ENCODE measurements around the gene FOXS1. TPM values are rescaled to one million over a fixed set of nuclear protein-coding genes. Genes with fewer than 3 reads are reported as not detected.

FOXS1 gene
- total RNA-seq, 2 donors from 2014 or later = 2.8 to 5.0 TPM

GRCh38 chr20:31862506-31862905 lies 17.1 kb upstream of the FOXS1 start:
- peak; percentile 50 for DNase-seq (ENCODE audit: low spot score)
- intact Hi-C loops (cut with DNase I) = no loop called here

GRCh38 chr20:31862157-31862470 lies 16.7 kb upstream of the FOXS1 start:
- intact Hi-C loops (cut with DNase I) = no loop called here
- peak; percentile 45 for DNase-seq (ENCODE audit: low spot score)

GRCh38 chr20:31861385-31862156 lies 16.2 kb upstream of the FOXS1 start:
- intact Hi-C loops (cut with DNase I) = no loop called here
- DNase-seq (ENCODE audit: low spot score) = peak; percentile 83

DNA sequence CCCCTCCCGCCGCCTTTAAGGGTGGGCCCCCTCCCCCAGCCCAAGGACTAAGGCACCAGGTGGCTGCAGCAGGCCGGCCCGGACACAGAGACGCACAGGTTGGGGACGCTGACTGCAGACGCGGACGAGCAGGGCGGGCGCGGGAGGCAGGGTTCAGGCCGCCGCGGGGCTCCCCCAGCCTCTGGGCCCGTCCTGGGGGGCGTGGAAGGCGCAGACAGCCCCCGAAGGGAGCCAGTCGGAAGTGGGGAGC lies 15.7 kb upstream of the FOXS1 start:
- no peak for DNase-seq (ENCODE audit: low spot score)
- intact Hi-C loops (cut with DNase I) = no loop called here

- DNase-seq (ENCODE audit: low spot score) = peak; percentile 82
- intact Hi-C loops (cut with DNase I) = no loop called here
Measured at GRCh38 chr20:31860390-31861134, 15.2 kb upstream of the FOXS1 start.

GRCh38 chr20:31859998-31860380 lies 14.6 kb upstream of the FOXS1 start:
- intact Hi-C loops (cut with DNase I) = no loop called here
- DNase-seq (ENCODE audit: low spot score) = no peak

- intact Hi-C loops (cut with DNase I) = no loop called here
- DNase-seq (ENCODE audit: low spot score) = peak; percentile 13
Measured at GRCh38 chr20:31859266-31859997, 14.0 kb upstream of the FOXS1 start.

- intact Hi-C loops (cut with DNase I) = no loop called here
- DNase-seq (ENCODE audit: low spot score) = peak; percentile 1
Measured at GRCh38 chr20:31858760-31859083, 13.3 kb upstream of the FOXS1 start.

DNA sequence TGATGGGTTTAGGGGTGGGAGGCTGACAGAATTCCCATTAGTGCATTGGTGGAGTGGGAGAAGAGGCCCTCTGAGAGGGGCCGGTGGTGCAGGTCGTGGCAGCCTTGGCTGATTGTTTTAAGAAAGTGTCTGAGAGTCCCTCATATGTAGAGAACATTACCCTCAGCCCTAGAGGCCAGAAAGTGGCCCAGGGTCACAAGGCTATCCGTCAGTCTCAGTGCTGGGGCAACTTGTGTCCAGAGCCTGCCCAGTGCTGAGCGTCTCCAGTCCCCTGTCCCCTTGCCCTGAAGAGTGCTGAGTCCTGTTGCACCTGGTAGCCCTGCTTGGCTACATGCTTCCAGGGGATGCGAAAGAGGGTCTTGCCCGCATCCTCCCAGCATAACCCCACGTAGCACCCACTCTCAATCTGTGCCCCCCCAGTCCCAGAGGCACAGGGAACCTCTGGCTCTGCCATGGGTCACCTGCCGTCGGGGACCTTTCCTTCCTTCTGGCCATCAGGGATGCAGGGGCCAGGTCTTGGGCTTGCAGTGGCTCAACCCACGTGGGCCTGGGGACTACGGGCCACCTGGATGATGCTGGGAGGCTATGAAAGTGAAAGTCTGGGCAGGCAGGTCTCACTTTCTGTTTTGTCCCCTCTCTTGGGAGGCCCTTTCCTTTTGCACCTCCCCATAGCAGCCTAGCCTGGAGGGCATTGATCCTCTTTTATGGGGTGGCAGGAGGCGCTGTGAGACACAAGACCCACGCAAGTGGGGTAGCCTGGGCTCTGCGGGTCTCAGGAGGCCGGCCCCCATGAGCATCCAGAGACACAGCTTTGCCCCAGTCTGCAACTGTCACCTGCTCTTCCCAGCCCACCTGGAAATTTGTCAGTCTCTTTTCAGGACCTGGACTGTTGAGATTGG lies 12.7 kb upstream of the FOXS1 start:
- intact Hi-C loops (cut with DNase I) = no loop called here
- DNase-seq (ENCODE audit: low spot score) = peak; percentile 72

DNA sequence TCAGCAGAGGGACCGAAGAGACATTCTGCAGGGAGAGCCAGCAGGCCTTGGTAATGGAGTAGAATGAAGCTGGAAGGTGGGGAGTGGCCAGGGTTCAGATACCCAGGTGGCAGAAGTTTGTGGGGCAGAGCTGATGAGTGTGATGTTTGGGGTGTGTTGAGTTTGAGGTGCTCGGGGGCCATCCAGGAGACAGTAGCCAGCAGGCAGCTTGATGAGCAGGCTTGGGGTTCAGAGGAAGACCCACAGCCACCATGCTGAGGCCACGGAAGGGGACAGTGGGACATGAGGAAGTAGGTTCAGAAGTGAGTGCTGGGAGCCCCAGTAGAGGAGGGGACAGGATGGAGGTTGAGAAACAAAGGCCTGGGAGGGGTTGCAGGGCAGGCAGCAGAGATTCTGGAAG lies 11.1 kb upstream of the FOXS1 start:
- peak; percentile 37 for DNase-seq (ENCODE audit: low spot score)
- intact Hi-C loops (cut with DNase I) = no loop called here

DNA sequence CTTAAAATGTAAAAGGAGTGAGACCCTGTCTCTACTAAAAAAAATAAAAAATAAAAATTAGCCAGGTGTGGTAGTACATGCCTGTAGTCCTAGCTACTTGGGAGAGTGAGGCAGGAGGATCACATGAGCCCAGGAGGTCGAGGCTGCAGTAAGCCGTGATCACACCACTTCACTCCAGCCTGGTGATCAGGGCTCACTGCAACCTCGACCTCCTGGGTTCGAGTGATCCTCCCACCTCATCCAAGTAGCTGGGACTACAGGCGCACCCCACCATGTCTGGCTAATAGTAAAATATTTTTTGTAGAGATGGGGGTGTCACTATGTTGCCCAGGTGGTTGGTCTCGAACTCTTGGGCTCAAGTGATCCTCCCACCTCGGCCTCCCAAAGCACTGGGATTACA lies 8.1 kb upstream of the FOXS1 start:
- DNase-seq (ENCODE audit: low spot score) = peak; percentile 55
- intact Hi-C loops (cut with DNase I) = no loop called here

DNA sequence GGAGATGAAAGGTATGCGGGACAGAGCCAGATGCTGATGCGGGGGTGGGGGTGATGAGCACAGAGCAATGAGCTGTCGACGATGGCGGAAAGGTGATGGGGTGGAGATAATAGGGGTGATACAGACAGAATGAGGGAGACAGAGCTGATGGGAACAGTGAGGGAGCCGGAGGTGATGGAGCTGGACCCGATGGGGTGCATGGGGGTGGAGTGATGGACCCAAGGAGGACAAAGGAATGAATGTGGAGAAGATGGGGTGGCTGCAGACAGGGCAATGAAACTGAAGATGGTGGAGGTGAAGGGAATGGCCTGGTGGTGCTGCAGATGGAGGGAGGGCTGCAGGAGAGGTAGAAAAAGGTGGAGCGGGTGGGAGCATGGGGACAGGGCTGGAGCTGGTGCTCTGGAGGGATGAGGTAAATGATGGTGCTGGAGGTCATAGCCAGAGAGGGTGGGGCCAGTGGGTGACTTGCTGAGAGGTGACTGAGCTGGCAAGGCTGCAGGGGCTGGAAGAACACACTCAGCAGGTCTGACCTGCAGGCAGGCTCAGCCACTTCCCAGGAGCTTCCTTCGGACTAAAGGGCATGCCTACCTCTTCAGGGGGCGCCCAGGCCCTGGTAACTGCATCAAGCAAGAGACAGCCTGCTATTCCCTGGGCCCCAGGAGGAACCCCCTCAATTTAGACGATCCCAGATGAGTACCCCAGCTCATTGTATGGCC lies 6.0 kb upstream of the FOXS1 start:
- intact Hi-C loops (cut with DNase I) = no loop called here
- no peak for DNase-seq (ENCODE audit: low spot score)

GRCh38 chr20:31849306-31849930 lies 4.0 kb upstream of the FOXS1 start:
- intact Hi-C loops (cut with DNase I) = loop anchor here in 1 of 2 donors (10.0 kb wide), 1 partner anchor 105 kb away; the partner anchor contains the start of gene PDRG1
- DNase-seq (ENCODE audit: low spot score) = no peak

GRCh38 chr20:31848088-31848999 lies 2.9 kb upstream of the FOXS1 start:
- intact Hi-C loops (cut with DNase I) = loop anchor here in 1 of 2 donors (10.0 kb wide), 1 partner anchor 106 kb away; the partner anchor contains the start of gene PDRG1

DNA sequence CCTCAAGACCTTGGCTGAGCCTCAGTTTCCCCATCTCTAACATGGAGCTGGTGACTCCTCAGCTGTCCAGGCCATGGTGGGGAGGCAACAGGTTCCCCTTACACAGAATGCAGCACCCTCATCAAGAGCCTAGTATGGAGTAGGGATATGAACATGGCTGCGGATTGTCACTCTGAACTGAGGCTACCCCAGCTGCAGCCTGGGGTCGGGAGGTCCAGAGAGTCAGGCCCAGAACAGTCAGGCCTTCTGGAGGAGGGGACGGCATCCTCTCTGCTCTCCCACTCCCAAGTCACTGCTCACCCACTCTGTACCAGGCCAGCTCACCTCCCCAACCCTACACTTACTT lies 1.4 kb upstream of the FOXS1 start:
- DNase-seq (ENCODE audit: low spot score) = no peak
- intact Hi-C loops (cut with DNase I) = loop anchor here in 1 of 2 donors (10.0 kb wide), 1 partner anchor 108 kb away; the partner anchor contains the start of gene PDRG1

More at GRCh38 chr20:31848088-31848999, 2.9 kb upstream of the FOXS1 start:
- DNase-seq (ENCODE audit: low spot score) = no peak

DNA sequence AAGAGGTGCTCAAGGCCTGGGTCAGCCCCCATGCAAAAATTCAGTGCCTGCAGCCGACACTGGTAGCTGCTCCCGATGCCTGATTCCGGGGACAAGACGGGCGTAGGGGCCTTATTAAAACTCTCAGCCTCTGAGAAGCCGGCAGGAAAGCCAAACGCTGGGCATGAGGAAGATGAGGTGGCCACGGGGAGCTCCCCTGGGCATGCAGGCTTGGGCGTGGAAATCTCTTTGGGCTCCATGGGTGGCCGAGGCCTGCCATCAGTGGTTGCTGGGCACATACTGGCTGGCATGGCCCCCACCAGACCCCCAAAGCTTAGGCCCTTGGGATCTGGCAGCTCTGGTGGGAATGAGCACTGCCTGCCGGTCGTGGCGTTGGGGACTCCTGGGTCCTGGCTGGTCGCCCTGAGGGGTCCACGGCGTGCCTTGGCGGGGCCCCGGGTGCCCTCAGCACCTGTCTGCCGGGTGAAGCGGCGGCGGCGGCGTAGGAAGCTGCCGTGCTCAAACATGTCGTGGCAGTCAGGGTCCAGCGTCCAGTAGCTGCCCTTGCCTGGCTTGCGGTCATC lies 586 bp downstream of the FOXS1 start:
- intact Hi-C loops (cut with DNase I) = loop anchor here in 1 of 2 donors (10.0 kb wide), 1 partner anchor 110 kb away; the partner anchor contains the start of gene PDRG1
- no peak for DNase-seq (ENCODE audit: low spot score)

DNA sequence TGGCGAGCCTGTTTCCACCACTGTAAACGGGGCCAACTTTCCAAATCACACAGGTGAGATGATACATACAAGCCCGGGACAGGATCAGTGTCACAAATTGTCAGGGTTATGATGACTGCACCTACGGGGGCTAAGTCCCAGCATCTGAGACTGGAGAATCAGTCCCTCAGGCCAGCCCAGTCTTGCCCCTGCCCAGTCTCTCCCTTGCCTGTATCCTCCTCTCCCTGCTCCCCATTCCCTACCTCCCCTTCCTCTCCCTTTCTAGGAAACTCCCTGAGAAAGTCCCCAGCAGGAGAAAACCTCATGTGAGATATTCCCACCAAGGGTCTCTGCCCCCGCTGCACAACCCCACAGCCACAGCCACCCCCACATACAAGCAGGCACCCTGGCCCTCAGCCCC lies 1.5 kb downstream of the FOXS1 start:
- DNase-seq (ENCODE audit: low spot score) = no peak
- intact Hi-C loops (cut with DNase I) = loop anchor here in 1 of 2 donors (10.0 kb wide), 1 partner anchor 111 kb away; the partner anchor contains the start of gene PDRG1
